GM12878 (cell line): ENCODE data around the gene CANX. TPM values are rescaled to one million over a fixed set of nuclear protein-coding genes. Genes with fewer than 3 reads are reported as not detected.
A peak's percentile ranks its signal among the peaks of the same experiment; 100 is the strongest.

Experiments used
- ATAC-seq: fragments of 200-7000 bp; cut with Tn5 transposase; 3 replicates; pipeline ENCODE4 v1.9.1; 2020; ENCODE audit warnings: mild to moderate bottlenecking, moderate library complexity
- BruUV-seq: library from RNA; stranded (reverse); fragments of 400-500 nt; replicated peaks from 2 replicates; lab custom pipeline; 2021; lab: Mats Ljungman, UMichigan
- CTCF ChIA-PET: fragments of 300-600 bp; sonication (Branson Sonifier 250); formaldehyde crosslinking; extraction: SDS; loops from one replicate; lab custom pipeline; 2021; ENCODE audit warnings: inconsistent platforms; lab: Yijun Ruan, JAX
- POLR2A ChIA-PET: fragments of 350-600 bp; formaldehyde crosslinking; extraction: SDS; loops from one replicate; lab custom pipeline; 2021; ENCODE audit warnings: inconsistent platforms; lab: Charles Lee
- RAD21 ChIA-PET: fragments of 300-600 bp; sonication (Branson Sonifier 250); formaldehyde crosslinking; loops from one replicate; lab custom pipeline; 2023; ENCODE audit warnings: antibody characterized with exemption; ENCODE audit not compliant: unreplicated experiment; lab: Charles Lee
- SMC1A ChIA-PET: fragments of 300-600 bp; sonication (Branson Sonifier 250); formaldehyde crosslinking; loops from one replicate; lab custom pipeline; 2023; ENCODE audit not compliant: unreplicated experiment, uncharacterized antibody; lab: Charles Lee
- DNase-seq: peaks from one replicate; pipeline ENCODE4 v3.0.0-alpha.2; 2011; ENCODE audit warnings: low read depth, low spot score
- FAIRE-seq: peaks from 3 replicates; lab custom pipeline; 2011; peaks lifted over from hg19 to GRCh38; lab: Jason Lieb, UNC
- H2AFZ ChIP-seq: 2 replicates; pipeline ENCODE4 v1.6.0; 2011; ENCODE audit warnings: low read depth, low read length, control low read depth; ENCODE audit not compliant: control insufficient read depth
- H3K27ac ChIP-seq: 2 replicates; pipeline ENCODE4 v1.5.1; 2011; ENCODE audit warnings: control low read depth; ENCODE audit not compliant: control insufficient read depth, insufficient read depth
- H3K27me3 ChIP-seq, 2 experiments: replicated peaks in 1 of 2; 2 replicates each; pipeline versions ENCODE4 v1.6.0 to v1.6.1; 2011; ENCODE audit warnings: low read length in 1 of 2; ENCODE audit not compliant: control insufficient read depth in 2 of 2, insufficient read depth in 2 of 2
- H3K36me3 ChIP-seq, 2 experiments: 2 replicates each; pipeline ENCODE4 v1.5.1; 2011; ENCODE audit warnings: low read length in 1 of 2; ENCODE audit not compliant: control insufficient read depth in 2 of 2, insufficient read depth in 2 of 2
- H3K4me1 ChIP-seq: 2 replicates; pipeline ENCODE4 v1.6.1; 2011; ENCODE audit warnings: mild to moderate bottlenecking, low read length, moderate library complexity, mixed read lengths; ENCODE audit not compliant: control insufficient read depth, insufficient read depth
- H3K4me2 ChIP-seq: 2 replicates; pipeline ENCODE4 v1.6.0; 2011; ENCODE audit warnings: control low read depth; ENCODE audit not compliant: control insufficient read depth, insufficient read depth
- H3K4me3 ChIP-seq: fragments of 200-600 bp; sonication (generic); 2 replicates; pipeline ENCODE4 v1.5.1; 2016
- H3K79me2 ChIP-seq: 2 replicates; pipeline ENCODE4 v1.6.0; 2011; ENCODE audit warnings: low read length; ENCODE audit not compliant: control insufficient read depth, insufficient read depth
- H3K9ac ChIP-seq: 2 replicates; pipeline ENCODE4 v1.8.0; 2011; ENCODE audit warnings: low read length, control low read depth, mixed read lengths; ENCODE audit not compliant: control insufficient read depth, insufficient read depth
- H3K9me3 ChIP-seq: replicated peaks from 3 replicates; pipeline ENCODE4 v1.5.1; 2011; ENCODE audit warnings: mild to moderate bottlenecking, low read length; ENCODE audit not compliant: control insufficient read depth, insufficient read depth
- H4K20me1 ChIP-seq: 2 replicates; pipeline ENCODE4 v1.6.0; 2011; ENCODE audit not compliant: control insufficient read depth, insufficient read depth
- CHD4 ChIP-seq: fragments of 200-600 bp; sonication (generic); IDR thresholded peaks from 2 replicates; pipeline ENCODE4 v1.6.1; 2016; ENCODE audit warnings: mild to moderate bottlenecking
- E4F1 ChIP-seq: fragments of 450-650 bp; IDR thresholded peaks from 2 replicates; pipeline ENCODE4 v1.6.1; 2018; ENCODE audit warnings: borderline replicate concordance, mild to moderate bottlenecking; ENCODE audit not compliant: partially characterized antibody
- HDAC6 ChIP-seq: fragments of 200-600 bp; sonication (generic); IDR thresholded peaks from one replicate; pipeline ENCODE4 v1.8.0; 2017; ENCODE audit warnings: antibody characterized with exemption; ENCODE audit not compliant: unreplicated experiment
- IRF3 ChIP-seq: fragments of 450-650 bp; IDR thresholded peaks from 2 replicates; pipeline ENCODE4 v1.6.1; 2014; ENCODE audit warnings: mild to moderate bottlenecking
- MTA2 ChIP-seq: fragments of 450-650 bp; IDR thresholded peaks from 2 replicates; pipeline ENCODE4 v1.6.1; 2016; ENCODE audit warnings: low read depth, mild to moderate bottlenecking, moderate library complexity
- MYB ChIP-seq: fragments of 150-350 bp; IDR thresholded peaks from 2 replicates; pipeline ENCODE4 v1.6.1; 2014; ENCODE audit warnings: mild to moderate bottlenecking, low read depth, low read length, borderline replicate concordance
- MYC ChIP-seq: IDR thresholded peaks from 2 replicates; pipeline ENCODE4 v1.6.1; 2011; ENCODE audit warnings: mild to moderate bottlenecking, low read length, moderate library complexity, inconsistent platforms; ENCODE audit not compliant: insufficient read depth, insufficient replicate concordance, insufficient read length, severe bottlenecking
- SP1 ChIP-seq: IDR thresholded peaks from one replicate; pipeline ENCODE4 v1.6.1; 2011; ENCODE audit warnings: low read depth, low read length
- SRF ChIP-seq, 2 experiments: IDR thresholded peaks; 2 replicates each; pipeline ENCODE4 v1.6.1; 2011; ENCODE audit warnings: low read depth in 2 of 2, low read length in 2 of 2, mild to moderate bottlenecking in 1 of 2, moderate library complexity in 1 of 2
- YY1 ChIP-seq: IDR thresholded peaks from 2 replicates; pipeline ENCODE4 v1.6.1; 2011; ENCODE audit warnings: low read depth, mild to moderate bottlenecking, low read length
- ZBTB40 ChIP-seq: fragments of 450-650 bp; IDR thresholded peaks from 2 replicates; pipeline ENCODE4 v1.6.1; 2016; ENCODE audit warnings: mild to moderate bottlenecking, moderate library complexity, borderline replicate concordance
- WGBS: methylation state at CpG from one replicate; pipeline ENCODE4 v1.1.6; 2016; ENCODE audit warnings: low lambda C conversion rate; ENCODE audit not compliant: insufficient replicate concordance, insufficient coverage; ENCODE audit errors: missing lambda C conversion rate; 5-methylcytosine and 5-hydroxymethylcytosine counted together
- in situ Hi-C: fragments of 300-500 bp; cut with MboI; formaldehyde crosslinking; loops from 9 replicates; pipeline ENCODE4 v1.14.3; 2018; ENCODE audit warnings: mixed read lengths
- intact Hi-C: fragments of 100-400 bp; cut with micrococcal nuclease; formaldehyde crosslinking; loops from one replicate; pipeline ENCODE4 v1.14.2; 2022; ENCODE audit not compliant: unreplicated experiment
- polyA plus RNA-seq, 11 experiments: library from polyadenylated mRNA; depleted of rRNA in 4 of 11; unstranded in 6 of 11; stranded (reverse) in 5 of 11; fragments of >200 nt; fragmentation: Nextera tagmentation in 4 of 11; fragmentation: Illumina TruSeq in 1 of 11; extraction: Ambion mirVana in 4 of 11; extraction: Trizol in 1 of 11; gene quantifications; 1 replicate in 1 of 11; 2 replicates in 10 of 11; pipeline versions ENCODE4 v1.2.1 to v1.2.3, GENCODE V29; 2011 to 2016; ENCODE audit warnings: inconsistent platforms in 2 of 11, missing spikeins in 2 of 11, low read depth in 1 of 11
- total RNA-seq, 4 experiments: library from RNA; depleted of rRNA in 3 of 4; stranded (reverse); fragments of >200 nt in 3 of 4; fragmentation: Illumina TruSeq in 1 of 4; extraction: Trizol in 1 of 4; gene quantifications; 2 replicates each; pipeline versions ENCODE4 v1.2.1 to v1.2.3, GENCODE V29; 2013 to 2021

CANX gene
- total and polyA plus RNA-seq, 10 of the 15 experiments (the other 5 are each of a cell fraction or from before 2014, with no cell fraction given) = 78.2 to 602 (median 412) TPM

- intact Hi-C loops = loop anchor here (2.0 kb wide), 1 partner anchor 34 kb away; the partner anchor contains the start of gene CANX
- ChIA-PET CTCF (interaction anchor here (0.7 to 4.2 kb wide), 6 partner anchors 26 to 243 kb away, joined by 3 to 25 read pairs (median 4); no protein-coding TSS in a partner anchor), POLR2A (interaction anchor here (0.6 to 1.4 kb wide), 9 partner anchors 9 to 196 kb away, joined by 3 to 11 read pairs (median 6); partner anchors contain the start of gene HNRNPH1), RAD21 (interaction anchor here (0.7 to 2.2 kb wide), 6 partner anchors 28 to 174 kb away, joined by 4 to 7 read pairs (median 4); partner anchors contain the start of gene HNRNPH1), SMC1A (interaction anchor here (0.6 to 3.4 kb wide), 9 partner anchors 9 to 392 kb away, joined by 3 to 12 read pairs (median 4); partner anchors contain the start of genes CANX and CBY3)
- under 1% methylated on average over 41 of the region's 41 CpGs for WGBS
- Histone ChIP-seq H2AFZ (peak within 1 kb of the TSS; percentile 59), H3K9me3 (no peaks in the 10 kb centered on the region), H3K27ac (peak within 1 kb of the TSS; percentile 83), H3K4me3 (peak within 1 kb of the TSS; percentile 84), H4K20me1 (no peaks in the 10 kb centered on the region; the same call in 1 of the 2 replicates), H3K36me3 (peaks cover 4 to 26% of the 10 kb centered on the region in 2 experiments), H3K27me3 (no peaks in the 10 kb centered on the region), H3K4me1 (peaks cover 6% of the 10 kb centered on the region; the same call in 1 of the 2 replicates), H3K9ac (peak within 1 kb of the TSS; percentile 74), H3K4me2 (peak within 1 kb of the TSS; percentile 72), H3K79me2 (peaks cover 44% of the 10 kb centered on the region)
- in situ Hi-C loops = no loop called here
- DNase-seq = peak; percentile 98
- no TSS peak for BruUV-seq
- peak; percentile 99 for FAIRE-seq
- ATAC-seq = peak; percentile 97
- peak; percentile 52; the same call in 1 of the 2 replicates for TF ChIP-seq ZBTB40
- TF ChIP-seq CHD4 = no peak
- no peak for TF ChIP-seq E4F1
- TF ChIP-seq SRF (IDR thresholded peaks at IDR 0.05; ENCODE audit: low read depth in 2 of 2, low read length in 2 of 2) = peak in 1 of 2 experiments; percentile 4; a peak in 1 of 4 replicates
- TF ChIP-seq HDAC6 = peak; percentile 26
- TF ChIP-seq MYC = no peak
- peak; percentile 96 for TF ChIP-seq YY1
- no peak for TF ChIP-seq MTA2
- TF ChIP-seq SP1 = peak; percentile 90
- peak; percentile 79; the same call in 1 of the 2 replicates for TF ChIP-seq IRF3
- no peak for TF ChIP-seq MYB
Observed at GRCh38 chr5:179732412-179732917, 33.7 kb downstream of the CANX start, which contains the start of gene MAML1. TSS of gene MAML1 (plus strand) at chr5:179732822. CDS start at chr5:179733113, 291 bp downstream.
